ENCODE results near the gene OOSP4A.
"Not testable (repeated sequence)": the region's sequence is repeated elsewhere in the genome, so short reads cannot be mapped to it uniquely, and the experiment has no call there.

OOSP4A gene

GRCh38 chr11:59981106-59981770 lies 17.4 kb downstream of the OOSP4A start:
- no peak for DNase-seq

DNA sequence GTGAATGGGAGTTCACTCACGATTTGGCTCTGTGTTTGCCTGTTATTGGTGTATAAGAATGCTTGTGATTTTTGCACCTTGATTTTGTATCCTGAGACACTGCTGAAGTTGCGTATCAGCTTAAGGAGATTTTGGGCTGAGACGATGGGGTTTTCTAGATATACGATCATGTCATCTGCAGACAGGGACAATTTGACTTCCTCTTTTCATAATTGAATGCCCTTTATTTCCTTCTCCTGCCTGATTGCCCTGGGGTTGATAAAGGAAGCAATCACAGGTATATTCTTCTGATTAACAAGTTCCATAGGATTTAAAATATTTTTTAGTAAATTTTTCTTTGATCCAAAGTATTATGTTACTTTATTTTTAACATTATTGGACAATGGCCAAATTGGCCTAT lies 18.2 kb downstream of the OOSP4A start:
- DNase-seq = not testable (repeated sequence)

DNA sequence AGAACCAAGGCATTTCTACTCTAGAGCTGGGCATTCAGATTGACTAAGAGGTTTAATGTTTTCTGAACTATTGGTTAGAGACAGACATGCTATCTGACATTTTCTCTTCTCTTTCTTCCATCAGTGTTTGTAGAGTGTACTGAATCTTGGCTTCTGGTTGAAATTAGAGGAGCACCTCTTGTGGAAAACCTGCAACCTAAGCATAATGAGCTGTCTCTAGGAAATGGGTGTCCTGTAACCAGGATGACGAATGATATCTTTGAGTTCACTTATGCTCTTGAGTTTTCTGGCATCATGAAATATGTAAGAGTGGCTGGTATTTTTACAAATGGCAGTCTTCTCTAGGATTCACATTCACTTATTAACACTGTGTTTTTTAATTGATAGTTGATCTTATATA lies 19.4 kb downstream of the OOSP4A start:
- no peak for DNase-seq

- no peak for DNase-seq
Observed at GRCh38 chr11:59984368-59984767, 20.5 kb downstream of the OOSP4A start.

GRCh38 chr11:59990421-59990820 lies 26.6 kb downstream of the OOSP4A start:
- no peak for DNase-seq

DNA sequence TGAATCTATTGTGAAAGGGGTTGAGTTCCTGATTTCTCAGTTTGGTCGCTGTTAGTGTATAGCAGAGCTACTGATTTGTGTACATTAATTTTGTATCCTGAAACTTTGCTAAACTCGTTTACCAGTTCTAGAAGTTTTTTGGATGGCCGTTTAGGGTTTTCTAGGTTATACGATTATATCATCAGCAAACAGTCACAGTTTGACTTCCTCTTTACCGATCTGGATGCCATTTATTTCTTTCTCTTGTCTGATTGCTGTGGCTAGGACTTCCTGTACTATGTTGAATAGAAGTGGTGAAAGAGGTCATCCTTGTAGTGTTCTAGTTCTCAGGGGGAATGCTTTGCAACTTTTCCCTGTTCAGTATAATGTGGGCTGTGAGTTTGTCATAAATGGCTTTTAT lies 28.6 kb downstream of the OOSP4A start:
- no peak for DNase-seq

- no peak for DNase-seq
Observed at GRCh38 chr11:59997800-59998199, 34.0 kb downstream of the OOSP4A start.

GRCh38 chr11:59999691-60000090 lies 35.9 kb downstream of the OOSP4A start:
- no peak for DNase-seq

- peak; percentile 29 for DNase-seq
Observed at GRCh38 chr11:60003729-60004128, 39.9 kb downstream of the OOSP4A start.

DNA sequence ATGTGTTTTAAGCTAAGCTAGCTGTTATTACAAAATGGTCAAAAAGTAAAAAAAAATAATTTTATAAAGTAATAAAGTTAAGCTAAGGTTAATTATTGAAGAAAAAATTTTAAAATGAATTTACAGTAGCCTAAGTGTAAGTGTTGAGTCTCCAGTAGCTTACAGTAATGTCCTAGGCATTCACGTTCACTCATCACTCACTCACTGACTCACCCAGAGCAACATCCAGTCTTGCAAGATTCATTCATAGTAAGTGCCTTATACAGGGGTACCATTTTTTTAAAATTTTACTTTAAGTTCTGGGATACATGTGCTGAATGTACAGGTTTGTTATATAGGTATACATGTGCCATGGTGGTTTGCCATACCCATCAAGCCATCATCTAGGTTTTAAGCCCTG lies 41.5 kb downstream of the OOSP4A start:
- no peak for DNase-seq

DNA sequence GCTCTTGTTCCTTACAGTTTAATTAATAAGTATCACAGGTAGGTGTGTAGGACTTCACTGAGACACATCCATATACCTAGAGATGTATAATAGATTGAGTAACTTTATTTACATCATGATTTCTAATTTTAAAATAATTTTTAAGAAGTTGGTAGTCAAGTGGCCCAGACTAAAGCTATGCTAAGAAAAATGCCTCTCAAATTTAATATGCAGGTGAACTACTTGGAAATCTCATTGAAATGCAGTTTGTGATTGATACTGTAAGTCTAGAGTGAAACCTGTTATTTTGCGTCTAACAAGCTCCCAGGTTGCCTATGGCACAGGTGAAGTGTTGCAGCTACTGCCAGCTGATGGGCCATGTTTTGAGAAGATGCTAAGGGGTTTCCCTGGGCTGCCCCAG lies 53.0 kb downstream of the OOSP4A start, which contains the start of gene OOSP4B:
TSS of gene OOSP4B (plus strand) at position 301 of the 400 bp plus-strand sequence.
- DNase-seq = no peak

GRCh38 chr11:60018058-60018457 lies 54.2 kb downstream of the OOSP4A start:
- no peak for DNase-seq
